Pancreas (tissue), 10 donors: ENCODE data around the gene PTP4A2. TPM values are rescaled to one million over a fixed set of nuclear protein-coding genes. Genes with fewer than 3 reads are reported as not detected.

ENCODE experiments used
- ATAC-seq, 4 donors: fragments of 200-7000 bp; cut with Tn5 transposase; one replicate each; pipeline versions ENCODE4 v1.8.0 to v1.9.1; 2020; ENCODE audit warnings: mild to moderate bottlenecking in 4 of 4, moderate library complexity in 4 of 4
- DNase-seq, 6 donors: peaks; one replicate each; pipeline ENCODE4 v3.0.0-alpha.2; 2020
- FAIRE-seq: peaks from 2 replicates; lab custom pipeline; 2012; peaks lifted over from hg19 to GRCh38; lab: Jason Lieb, UNC
- H3K27ac ChIP-seq, 4 donors: fragments of 200-600 bp; sonication (generic); 1 replicate in 3 of 4; 2 replicates in 1 of 4; pipeline versions ENCODE4 v1.5.0 to v1.8.0; 2020
- H3K27me3 ChIP-seq, 4 donors: fragments of 200-600 bp; one replicate each; pipeline ENCODE4 v1.8.0; 2021
- H3K36me3 ChIP-seq, 3 donors: fragments of 200-600 bp; sonication (generic) in 1 of 3; one replicate each; pipeline versions ENCODE4 v1.5.0 to v1.8.0; 2020 to 2021
- H3K4me1 ChIP-seq, 3 donors: fragments of 200-600 bp; one replicate each; pipeline ENCODE4 v1.8.0; 2021
- H3K4me3 ChIP-seq, 4 donors: fragments of 200-600 bp; sonication (generic) in 2 of 4; one replicate each; pipeline versions ENCODE4 v1.5.0 to v1.8.0; 2020 to 2021
- H3K9me3 ChIP-seq, 4 donors: fragments of 200-600 bp; one replicate each; pipeline ENCODE4 v1.8.0; 2021
- CTCF ChIP-seq, 4 donors: fragments of 200-600 bp; sonication (generic) in 3 of 4; IDR thresholded peaks; one replicate each; pipeline versions ENCODE4 v1.5.0 to v1.8.0; 2021; ENCODE audit warnings: antibody characterized with exemption in 4 of 4
- WGBS, 2 donors: extraction: QIAGEN DNeasy Blood & Tissue Kit; methylation state at CpG; one replicate each; pipeline ENCODE4 v1.1.7; 2013; 5-methylcytosine and 5-hydroxymethylcytosine counted together
- intact Hi-C, 3 donors: fragments of 100-400 bp; cut with DNase I; formaldehyde crosslinking; loops; one replicate each; pipeline versions ENCODE4 v1.11.1 to v1.14.2; 2022
- polyA plus RNA-seq, 2 donors: library from polyadenylated mRNA; stranded (reverse); fragments of 200-250 nt; gene quantifications; one replicate each; pipeline ENCODE4 v1.2.3, GENCODE V29; 2013
- total RNA-seq, 6 donors: library from RNA; stranded (reverse); fragmentation: NEBNext Ultra II Directional in 4 of 6; extraction: Animal tissue kit (Norgen Biotek cat#: 25700) in 4 of 6; gene quantifications; one replicate each; pipeline versions ENCODE4 v1.2.1 to v1.2.4, GENCODE V29; 2021 to 2023
- donor health status: healthy with polysubstance abuse.
- donor health status: DM: no; HTN: no; CAD: no; lungs with moderate emphysema.
- donor health status: DM: no; HTN: no; CAD: no.
- donor health status: control.
- donor health status: control.
- donor health status: Bipolar disorder and iron deficiency.
- donor health status: DM: yes; HTN: yes; CAD: no.
- donor health status: DM: no; HTN: no; CAD: no.
- donor health status: DM: no; HTN: no; CAD: no.
- donor health status: DM: yes; HTN: yes; CAD: no.

Gene PTP4A2
- total and polyA plus RNA-seq, 8 donors, result 37.7 to 137 (median 78.3) TPM

DNA sequence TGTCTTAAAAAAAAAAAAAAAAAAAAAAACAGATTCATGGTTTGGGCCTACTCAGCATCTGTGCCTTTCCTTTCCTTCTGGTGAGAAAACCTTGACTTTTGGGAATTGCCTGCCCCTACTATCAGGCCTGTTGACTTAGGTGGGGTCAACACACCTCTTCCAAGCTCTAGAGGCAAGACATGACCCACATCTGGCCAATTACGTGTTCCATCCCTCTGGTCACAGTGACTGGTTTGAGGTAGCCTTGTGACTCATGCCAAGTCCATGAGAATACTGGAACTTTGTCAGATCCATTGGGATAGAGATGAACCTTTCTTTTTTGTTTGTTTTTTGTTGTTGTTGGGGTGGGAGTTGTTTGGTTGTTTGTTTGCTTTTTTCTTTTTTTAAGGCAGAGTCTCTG, 38.2 kb upstream of the PTP4A2 start:
- WGBS, 2 donors, result 83 to 85% methylated on average over 1 of the region's 1 CpG
- FAIRE-seq (no peak), DNase-seq (no peak), ATAC-seq (no peak)
- no peaks in the 10 kb centered on the region for H3K9me3 ChIP-seq
- H3K4me1 ChIP-seq, result no peaks in the 10 kb centered on the region
- no peaks in the 10 kb centered on the region for H3K27me3 ChIP-seq
- intact Hi-C loops, result no loop called here
- H3K27ac ChIP-seq, result no peak overlapping the region
- no peak overlapping the region for H3K4me3 ChIP-seq
- no peak for TF ChIP-seq CTCF (IDR thresholded peaks at IDR 0.05)
- H3K36me3 ChIP-seq, result no peaks in the 10 kb centered on the region

GRCh38 chr1:31970873-31971272, 32.7 kb upstream of the PTP4A2 start:
- FAIRE-seq, result no peak
- no peak for TF ChIP-seq CTCF (IDR thresholded peaks at IDR 0.05)
- intact Hi-C loops, result no loop called here

GRCh38 chr1:31961536-31961935, 23.4 kb upstream of the PTP4A2 start:
- no peak for DNase-seq
- Histone ChIP-seq H3K36me3 (no peaks in the 10 kb centered on the region), H3K27me3 (no peaks in the 10 kb centered on the region), H3K27ac (no peak overlapping the region), H3K4me1 (peaks cover 0 to 4% (median 0%) of the 10 kb centered on the region in 3 donors), H3K9me3 (no peaks in the 10 kb centered on the region), H3K4me3 (no peak overlapping the region)
- ATAC-seq, result no peak
- intact Hi-C loops, result no loop called here
- no peak for FAIRE-seq
- WGBS, 2 donors, result 74 to 75% methylated on average over 8 of the region's 8 CpGs
- TF ChIP-seq CTCF (IDR thresholded peaks at IDR 0.05), result no peak

More at GRCh38 chr1:31970873-31971272, 32.7 kb upstream of the PTP4A2 start:
- no peak for DNase-seq
- ATAC-seq, result no peak
- no peak overlapping the region for H3K4me3 ChIP-seq
- no peaks in the 10 kb centered on the region for H3K36me3 ChIP-seq
- no peaks in the 10 kb centered on the region for H3K9me3 ChIP-seq
- no peaks in the 10 kb centered on the region for H3K4me1 ChIP-seq
- no peaks in the 10 kb centered on the region for H3K27me3 ChIP-seq
- no peak overlapping the region for H3K27ac ChIP-seq
- WGBS, 2 donors, result 70 to 74% methylated on average over 3 of the region's 3 CpGs

DNA sequence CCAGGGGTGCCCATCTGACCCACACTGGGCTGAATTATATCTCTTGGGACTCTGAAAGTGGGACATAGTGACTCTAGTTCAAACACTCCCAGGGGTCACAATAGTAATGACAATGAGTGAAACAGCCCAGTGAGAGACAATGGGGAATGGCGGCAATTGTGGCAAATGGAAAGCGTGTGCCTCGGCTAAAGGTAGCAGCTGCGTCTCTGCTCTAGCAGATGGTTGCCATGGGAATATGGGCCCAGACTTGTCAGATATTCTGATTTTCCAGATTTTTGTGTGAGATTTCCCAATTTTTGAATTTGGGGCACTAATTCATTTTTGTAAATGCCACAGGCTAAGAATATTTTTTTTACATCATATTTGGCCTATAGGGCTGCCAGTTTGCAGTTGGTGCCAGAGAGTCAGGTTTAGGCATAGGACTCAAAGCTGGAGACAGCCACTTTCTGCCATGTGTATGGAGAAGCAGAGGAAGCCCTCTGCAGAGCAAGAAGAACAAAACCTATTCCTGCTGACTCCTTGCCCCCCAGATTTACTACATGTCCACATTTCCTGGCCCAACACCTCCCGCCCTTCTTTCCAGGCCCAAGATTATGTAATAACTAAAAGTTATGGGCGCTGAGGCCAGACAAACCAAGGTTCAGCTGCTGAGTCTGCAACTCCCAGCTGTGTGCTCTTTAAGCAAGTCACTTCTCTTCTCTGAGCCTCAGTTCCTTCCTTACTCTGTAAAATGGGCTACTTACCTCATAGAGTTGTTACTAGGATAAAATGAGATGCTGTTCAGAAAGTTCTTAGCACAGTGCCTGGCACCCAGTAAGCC, 21.6 kb upstream of the PTP4A2 start:
- TF ChIP-seq CTCF (IDR thresholded peaks at IDR 0.05), result no peak
- H3K27ac ChIP-seq, result no peak overlapping the region
- H3K4me1 ChIP-seq, result peaks cover 0 to 18% (median 0%) of the 10 kb centered on the region in 3 donors
- no peaks in the 10 kb centered on the region for H3K27me3 ChIP-seq
- 92% methylated on average over 6 of the region's 6 CpGs for WGBS, 2 donors
- intact Hi-C loops, result loop anchor here in 1 of 3 donors (10.0 kb wide), 1 partner anchor 95 kb away; no protein-coding TSS in a partner anchor
- ATAC-seq, result no peak
- no peaks in the 10 kb centered on the region for H3K36me3 ChIP-seq
- H3K4me3 ChIP-seq, result no peak overlapping the region
- no peak for FAIRE-seq
- DNase-seq, result no peak
- no peaks in the 10 kb centered on the region for H3K9me3 ChIP-seq
